GM19455 (cell line): ENCODE measurements around the gene HSPA4.
"Not testable (repeated sequence)": the region's sequence is repeated elsewhere in the genome, so short reads cannot be mapped to it uniquely, and the experiment has no call there.

Experiments used
- ATAC-seq: cut with Tn5 transposase; IDR thresholded peaks from one replicate; pipeline ENCODE4 v1.9.1; 2021; ENCODE audit not compliant: unreplicated experiment

HSPA4 gene

DNA sequence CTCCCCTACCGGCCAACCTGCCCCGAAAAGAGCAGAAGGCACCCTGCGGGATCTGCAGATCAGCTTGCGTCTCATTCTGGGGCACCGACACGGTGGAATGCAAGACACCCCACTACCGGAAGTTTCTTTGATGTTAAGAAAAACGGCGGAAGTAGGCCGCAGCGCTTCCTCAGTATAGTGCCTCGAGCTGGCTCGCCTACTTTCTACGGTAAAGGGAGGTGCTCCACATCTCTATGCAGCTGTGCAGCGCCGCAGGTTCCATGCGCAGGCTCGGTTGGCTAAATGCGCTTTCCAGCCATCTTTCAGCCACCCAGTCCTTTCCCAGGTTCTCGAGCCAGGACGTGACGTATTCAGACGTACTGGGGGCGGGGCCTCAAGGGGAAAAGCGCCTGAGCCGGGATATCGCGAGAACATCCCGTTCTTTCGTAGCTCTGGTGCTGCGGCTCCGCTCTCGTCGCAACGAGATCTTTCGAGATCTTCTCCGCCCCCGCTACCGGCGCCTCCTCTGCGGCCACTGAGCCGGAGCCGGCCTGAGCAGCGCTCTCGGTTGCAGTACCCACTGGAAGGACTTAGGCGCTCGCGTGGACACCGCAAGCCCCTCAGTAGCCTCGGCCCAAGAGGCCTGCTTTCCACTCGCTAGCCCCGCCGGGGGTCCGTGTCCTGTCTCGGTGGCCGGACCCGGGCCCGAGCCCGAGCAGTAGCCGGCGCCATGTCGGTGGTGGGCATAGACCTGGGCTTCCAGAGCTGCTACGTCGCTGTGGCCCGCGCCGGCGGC is at the start of gene HSPA4:
Gene HSPA4, plus strand, starts transcription at position 472 of the 775 bp plus-strand sequence. Its CDS starts 238 bp downstream, at position 710.
- peak; percentile 77 for ATAC-seq

- ATAC-seq: no peak
Observed at GRCh38 chr5:133006653-133007052, 45.2 kb upstream of the HSPA4 start.

DNA sequence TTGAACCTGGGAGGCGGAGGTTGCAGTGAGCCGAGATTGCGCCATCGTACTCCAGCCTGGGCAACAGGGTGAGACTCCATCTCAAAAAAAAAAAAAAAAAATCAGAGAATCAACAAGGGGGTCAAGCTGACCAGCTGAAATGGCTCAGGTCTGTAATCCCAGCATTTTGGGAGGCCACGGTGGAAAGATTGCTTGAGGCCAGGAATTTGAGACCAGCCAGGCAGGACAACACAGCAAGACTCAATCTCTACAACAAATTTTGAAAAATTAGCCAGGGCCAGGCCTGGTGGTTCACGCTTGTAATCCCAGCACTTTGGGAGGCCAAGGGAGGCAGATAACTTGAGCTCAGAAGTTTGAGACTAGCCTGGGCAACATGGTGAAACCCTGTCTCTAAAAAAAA is 43.4 kb upstream of the HSPA4 start:
- not testable (repeated sequence) for ATAC-seq

DNA sequence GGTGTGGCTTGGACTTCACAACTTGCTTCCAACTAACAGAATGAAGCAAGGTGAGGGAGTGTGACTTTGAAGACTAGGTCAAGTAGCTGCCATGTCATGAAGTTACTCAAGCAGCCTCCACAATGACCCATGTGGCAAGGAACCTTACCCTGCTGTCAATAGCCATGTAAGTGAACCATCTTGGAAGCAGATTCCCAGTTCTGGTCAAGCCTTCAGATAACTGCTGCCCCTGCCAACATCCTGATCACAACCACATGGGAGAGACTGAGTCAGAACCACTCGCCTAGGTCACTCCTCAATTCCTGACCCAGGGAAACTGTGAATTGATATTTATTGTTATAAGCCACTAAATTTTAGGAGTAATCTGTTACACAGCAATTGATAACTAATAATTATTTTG is 36.3 kb upstream of the HSPA4 start:
- ATAC-seq: no peak

- no peak for ATAC-seq
Observed at GRCh38 chr5:133017964-133018363, 33.8 kb upstream of the HSPA4 start.

DNA sequence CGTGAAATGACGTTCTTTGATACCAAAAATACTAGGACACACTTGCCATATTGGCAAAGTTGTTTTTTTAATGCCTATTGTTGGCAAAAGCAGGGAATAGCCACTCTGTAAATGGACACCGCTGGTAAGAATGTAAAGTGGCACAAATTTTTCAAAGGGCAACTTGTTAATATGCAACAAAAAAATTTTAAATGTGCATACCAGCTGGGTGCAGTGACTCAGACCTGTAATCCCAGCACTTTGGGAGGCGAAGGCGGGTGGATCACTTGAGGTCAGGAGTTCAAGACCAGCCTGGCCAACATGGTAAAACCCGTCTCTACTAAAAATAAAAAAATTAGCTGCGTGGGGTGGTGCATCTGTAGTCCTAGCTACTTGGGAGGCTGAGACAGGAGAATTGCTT is 32.3 kb upstream of the HSPA4 start:
- not testable (repeated sequence) for ATAC-seq

DNA sequence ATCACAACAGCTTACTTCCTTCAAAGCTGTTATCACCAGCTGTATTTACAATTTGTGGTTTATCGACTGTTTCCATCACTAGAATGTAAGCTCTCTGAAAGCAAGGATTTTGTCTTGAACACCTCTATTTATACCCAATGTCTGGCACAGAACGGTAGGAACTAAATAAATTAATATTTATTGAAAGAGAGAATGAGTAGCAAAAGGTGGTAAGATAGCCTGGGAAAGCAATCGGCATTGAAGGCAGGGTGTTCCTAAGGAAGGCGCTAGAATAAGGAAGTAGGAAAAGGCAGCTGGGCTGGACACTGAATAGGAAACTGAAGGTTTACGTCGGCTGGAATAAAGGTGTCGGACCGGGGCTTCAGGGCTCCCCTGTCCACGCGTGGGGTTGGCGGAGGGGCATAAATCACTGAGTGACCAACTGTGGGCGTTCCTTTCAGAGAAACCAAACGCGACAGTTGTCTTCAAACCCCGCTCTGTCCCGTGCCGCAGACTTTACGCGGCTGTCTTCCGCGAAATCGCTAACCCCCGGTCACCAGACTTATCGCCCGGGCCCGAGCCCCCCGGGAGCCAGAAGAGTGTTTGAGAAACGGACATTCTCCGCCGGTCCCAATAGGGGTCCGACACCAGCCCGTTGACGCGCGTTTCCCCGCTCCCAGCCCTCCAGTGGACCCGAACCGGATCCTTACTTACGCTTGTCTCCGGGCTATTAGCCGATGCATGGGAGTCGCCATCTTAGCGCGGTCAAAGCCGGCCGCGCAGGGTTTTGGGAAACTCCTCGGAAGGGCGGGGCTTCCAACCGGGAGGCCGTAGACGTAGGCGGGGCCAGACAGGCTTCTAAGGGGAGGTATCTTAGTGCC is 25.8 kb upstream of the HSPA4 start, which contains the start of gene ZCCHC10:
Gene ZCCHC10, minus strand, starts transcription at position 746 of the 860 bp plus-strand sequence. Its CDS starts 12 bp downstream, at position 734.
- peak; percentile 96 for ATAC-seq

GRCh38 chr5:133026664-133027153 is 25.1 kb upstream of the HSPA4 start:
- no peak for ATAC-seq

- no peak for ATAC-seq
Observed at GRCh38 chr5:133029416-133029815, 22.4 kb upstream of the HSPA4 start.

GRCh38 chr5:133030343-133031005 is 21.3 kb upstream of the HSPA4 start:
- no peak for ATAC-seq

GRCh38 chr5:133032852-133033742 is 18.7 kb upstream of the HSPA4 start:
- ATAC-seq: no peak

GRCh38 chr5:133034064-133034463 is 17.7 kb upstream of the HSPA4 start:
- ATAC-seq: no peak

DNA sequence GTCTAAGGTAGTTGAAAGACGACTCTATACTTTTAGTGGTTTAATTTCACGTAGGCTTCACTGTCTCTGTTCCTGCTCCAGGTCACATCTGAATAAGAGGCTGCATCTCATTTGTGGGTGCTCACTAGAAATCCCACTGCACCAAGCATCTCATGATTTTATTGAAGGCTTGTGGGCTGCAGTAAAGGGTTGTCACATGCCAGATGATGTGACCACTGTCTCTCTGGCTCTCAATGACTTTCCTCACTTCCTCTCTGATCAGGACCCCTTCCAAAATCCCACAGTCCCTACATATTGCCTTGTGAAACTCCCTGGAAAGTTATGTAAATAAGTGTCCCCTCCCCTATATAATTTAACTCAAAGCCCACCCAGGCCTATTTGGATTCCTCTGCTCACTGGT is 16.6 kb upstream of the HSPA4 start:
- no peak for ATAC-seq

DNA sequence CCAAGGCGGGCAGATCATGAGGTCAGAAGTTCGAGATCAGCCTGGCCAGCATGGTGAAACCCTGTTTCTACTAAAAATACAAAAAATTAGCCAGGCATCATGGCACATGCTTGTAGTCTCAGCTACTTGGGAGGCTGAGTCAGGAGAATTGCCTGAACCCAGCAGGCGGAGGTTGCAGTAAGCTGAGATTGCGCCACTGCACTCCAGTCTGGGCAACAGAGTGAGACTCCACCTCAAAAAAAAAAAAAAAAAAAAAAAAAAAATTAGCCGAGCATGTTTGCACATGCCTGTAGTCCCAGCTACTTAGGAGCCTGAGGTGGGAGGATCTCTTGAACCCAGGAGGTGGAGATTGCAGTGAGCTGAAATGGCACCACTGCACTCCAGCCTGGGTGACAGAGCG is 15.1 kb upstream of the HSPA4 start:
- ATAC-seq: not testable (repeated sequence)

DNA sequence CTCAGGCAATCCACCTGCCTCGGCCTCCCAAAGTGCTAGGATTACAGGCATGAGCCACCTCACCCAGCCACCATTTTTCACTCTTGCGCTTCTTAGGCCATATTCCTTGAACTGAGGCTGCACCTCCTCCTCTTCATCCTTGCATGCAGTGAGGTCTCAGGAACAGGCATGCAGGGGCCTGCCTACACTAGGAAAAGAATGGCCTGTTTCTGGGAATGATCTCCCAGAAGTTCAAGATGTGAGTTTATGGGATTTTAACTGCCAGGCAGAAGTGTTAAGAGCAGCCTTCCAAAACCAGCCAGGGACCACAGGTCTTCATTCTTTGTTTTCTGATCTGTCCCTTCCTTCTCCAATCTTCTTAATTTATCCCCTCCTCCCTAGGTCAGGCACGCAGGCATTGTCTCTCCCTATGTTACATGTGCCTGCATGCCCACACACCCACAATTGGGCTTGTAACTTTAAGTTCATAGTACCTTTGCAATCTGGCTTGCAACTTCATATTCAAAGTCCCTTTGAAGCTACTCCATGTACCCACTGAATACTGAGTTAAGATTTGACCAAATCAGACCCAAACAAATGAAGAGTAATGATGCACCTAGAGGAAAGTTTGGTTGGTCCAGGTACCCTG is 10.5 kb upstream of the HSPA4 start:
- no peak for ATAC-seq

- no peak for ATAC-seq
Observed at GRCh38 chr5:133041910-133042309, 9.9 kb upstream of the HSPA4 start.

DNA sequence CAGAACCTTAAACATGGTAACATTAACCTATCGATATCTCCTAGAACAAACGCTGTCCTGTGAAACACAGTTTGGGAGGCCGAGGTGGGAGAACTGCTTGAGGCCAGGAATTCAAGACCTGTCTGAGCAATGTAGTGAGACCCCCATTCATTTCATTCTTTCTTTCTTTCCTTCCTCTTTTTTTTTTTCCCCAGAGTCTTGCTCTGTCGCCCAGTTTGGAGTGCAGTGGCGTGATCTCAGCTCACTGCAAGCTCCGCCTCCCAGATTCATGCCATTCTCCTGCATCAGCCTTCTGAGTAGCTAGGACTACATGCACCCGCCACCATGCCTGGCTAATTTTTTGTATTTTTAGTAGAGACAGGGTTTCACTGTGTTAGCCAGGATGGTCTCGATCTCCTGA is 5.3 kb upstream of the HSPA4 start:
- ATAC-seq: not testable (repeated sequence)

DNA sequence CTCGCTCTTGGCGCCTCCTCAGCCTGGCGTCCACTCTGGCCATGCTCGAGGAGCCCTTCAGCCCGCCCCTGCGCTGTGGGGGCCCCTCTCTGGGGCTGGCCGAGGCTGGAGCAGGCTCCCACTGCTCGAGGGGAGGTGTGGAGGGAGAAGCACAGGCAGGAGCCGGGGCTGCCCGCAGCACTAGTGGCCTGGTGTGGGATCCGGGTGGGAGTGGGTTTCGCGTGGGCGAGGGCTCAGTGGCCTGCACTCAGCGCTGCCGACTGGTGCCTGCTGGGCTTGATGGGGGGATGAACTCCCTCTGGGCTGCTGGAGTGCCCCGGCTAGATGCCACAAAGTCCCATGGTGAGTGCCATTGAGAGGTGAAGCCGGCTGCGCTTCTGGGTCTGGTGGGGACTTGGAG is 4.4 kb upstream of the HSPA4 start:
- ATAC-seq: no peak

DNA sequence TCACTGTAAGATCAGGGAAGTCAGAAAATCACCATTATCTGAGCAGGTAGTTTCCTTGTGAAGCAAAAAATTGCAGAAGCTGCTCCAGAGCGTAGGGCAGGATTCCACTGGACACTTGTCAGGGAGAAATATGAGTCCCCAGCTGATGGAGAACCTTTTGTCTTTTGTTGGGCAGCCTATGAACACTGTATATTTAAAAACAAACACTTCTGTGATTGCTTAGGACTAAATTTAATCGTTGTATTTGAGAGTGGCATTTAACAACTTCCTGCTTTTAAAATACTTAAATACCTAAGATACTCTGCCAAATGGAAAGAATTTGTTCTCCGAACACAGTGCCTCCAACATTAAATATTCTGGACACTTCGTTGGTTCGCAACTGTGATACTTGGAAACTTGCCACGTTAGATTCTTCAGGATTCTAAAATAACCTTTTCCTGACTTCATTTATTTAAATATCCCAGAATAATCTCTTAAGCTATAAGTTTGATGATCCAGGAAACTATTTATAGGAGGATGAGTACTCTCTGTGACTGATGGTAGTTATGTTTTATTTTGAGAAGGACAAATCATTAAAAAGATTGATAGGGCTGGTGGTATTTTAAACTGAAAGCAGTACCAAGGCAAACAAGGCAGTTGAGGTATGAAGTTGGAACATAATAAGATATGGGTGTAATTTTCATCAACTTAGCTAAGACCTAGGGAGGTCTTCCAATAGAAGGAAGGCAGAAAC is 2.7 kb upstream of the HSPA4 start:
- no peak for ATAC-seq
